Fibroblast of skin of left biceps (primary cell): ENCODE data around the gene ERCC1.

Experiments
- DNase-seq, 2 experiments: peaks; one replicate each; pipeline ENCODE4 v3.0.0-alpha.2; 2013; ENCODE audit warnings: low read depth in 2 of 2

ERCC1 gene

GRCh38 chr19:45423589-45424190 lies at the start of gene ERCC1:
TSS of gene ERCC1 (minus strand) at chr19:45423917. CDS start at chr19:45423374, 543 bp downstream.
- DNase-seq, result peak; percentile 86

GRCh38 chr19:45473367-45473681 lies 49.6 kb upstream of the ERCC1 start:
- no peak for DNase-seq

GRCh38 chr19:45472563-45473366 lies 49.0 kb upstream of the ERCC1 start:
- DNase-seq, result no peak

GRCh38 chr19:45471931-45472562 lies 48.3 kb upstream of the ERCC1 start:
- DNase-seq, result no peak

GRCh38 chr19:45471111-45471930 lies 47.6 kb upstream of the ERCC1 start:
- DNase-seq, result no peak

- DNase-seq, result no peak
Measured at GRCh38 chr19:45470762-45471081, 47.0 kb upstream of the ERCC1 start.

- DNase-seq, result no peak
Measured at GRCh38 chr19:45469945-45470761, 46.4 kb upstream of the ERCC1 start.

DNA sequence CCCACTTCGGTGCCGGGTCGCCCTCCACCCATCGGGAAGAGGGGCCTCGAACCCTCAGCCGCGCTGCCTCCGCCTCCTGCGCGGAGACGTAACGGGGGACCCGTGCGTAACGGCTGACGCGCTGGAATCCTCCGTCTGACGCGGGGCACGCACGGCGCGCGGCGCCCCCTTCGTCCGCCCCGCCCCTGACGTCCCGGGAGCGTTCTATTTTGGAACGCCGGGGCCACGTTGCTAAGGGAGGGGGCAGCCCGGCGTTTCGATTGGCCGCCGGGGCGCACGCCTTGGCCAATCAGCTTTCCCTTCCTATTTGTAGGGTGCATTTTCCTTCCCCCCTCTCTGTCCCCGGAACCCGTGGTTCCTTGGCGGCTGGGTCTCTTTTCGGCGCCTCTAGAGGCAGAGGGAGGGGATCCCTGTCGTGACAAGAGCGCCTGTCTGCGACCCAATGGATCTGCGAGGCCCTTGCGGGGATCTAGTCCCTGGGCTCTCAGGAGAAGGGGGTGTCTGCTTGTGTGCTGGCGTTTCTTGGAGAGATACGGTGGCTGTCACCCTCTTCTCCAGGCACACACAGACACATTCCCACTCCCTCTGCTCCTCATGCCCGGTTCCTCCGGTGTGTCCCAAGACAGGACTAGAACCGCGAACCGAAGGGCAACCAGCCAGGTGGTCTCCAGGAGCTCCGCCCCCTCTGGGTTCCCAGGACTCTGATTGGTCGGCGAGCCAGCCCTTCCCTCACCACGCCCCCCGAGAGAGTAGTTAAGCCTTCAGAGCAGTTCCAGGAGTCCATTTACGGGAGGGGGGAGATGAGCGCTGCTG lies 45.6 kb upstream of the ERCC1 start:
- peak; percentile 88 to 92 for DNase-seq

- no peak for DNase-seq
Measured at GRCh38 chr19:45468803-45469131, 45.0 kb upstream of the ERCC1 start.

GRCh38 chr19:45468159-45468651 lies 44.5 kb upstream of the ERCC1 start:
- DNase-seq, result no peak

- peak; percentile 88 for DNase-seq
Measured at GRCh38 chr19:45467456-45468158, 43.9 kb upstream of the ERCC1 start, which contains the start of gene FOSB. TSS of gene FOSB (plus strand) at chr19:45467996. CDS start at chr19:45468587, 591 bp downstream.

DNA sequence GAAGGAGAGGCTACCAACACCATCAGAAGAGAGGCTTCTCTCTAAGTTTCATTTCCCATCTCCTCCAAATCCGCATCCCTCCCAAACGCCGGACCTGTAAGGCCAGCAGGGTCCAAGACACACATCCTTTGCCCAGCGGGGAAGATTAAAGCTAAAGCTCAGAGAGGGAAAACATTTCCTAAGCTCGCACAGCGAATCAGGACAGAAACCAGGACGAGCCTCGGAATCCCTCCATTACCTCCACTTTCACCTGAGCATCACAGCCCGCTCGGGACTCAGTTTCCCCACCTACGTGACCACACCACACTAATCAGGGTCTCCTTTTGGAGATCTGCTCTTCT lies 43.4 kb upstream of the ERCC1 start:
- DNase-seq, result no peak

- DNase-seq, result no peak
Measured at GRCh38 chr19:45464852-45465441, 41.2 kb upstream of the ERCC1 start.

- DNase-seq, result no peak
Measured at GRCh38 chr19:45464274-45464673, 40.6 kb upstream of the ERCC1 start.

DNA sequence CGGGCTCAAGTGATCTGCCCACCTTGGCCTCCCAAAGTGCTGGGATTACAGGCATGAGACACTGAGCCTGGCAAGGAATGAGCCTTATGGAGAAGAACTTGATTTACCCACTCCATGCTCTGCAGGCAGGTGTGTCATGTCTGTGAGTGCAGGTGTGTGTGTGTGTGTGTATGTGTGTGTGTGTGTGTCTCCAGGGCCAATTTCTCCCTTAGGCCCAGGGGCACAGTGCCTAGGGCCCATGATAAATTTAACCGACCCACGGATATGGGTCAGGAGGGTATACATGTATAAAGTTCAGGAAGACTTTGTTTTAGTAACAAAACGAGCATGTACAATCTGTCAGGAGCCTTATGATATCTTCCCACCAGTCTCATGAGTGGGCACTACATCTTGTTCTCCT lies 39.5 kb upstream of the ERCC1 start:
- DNase-seq, result no peak

DNA sequence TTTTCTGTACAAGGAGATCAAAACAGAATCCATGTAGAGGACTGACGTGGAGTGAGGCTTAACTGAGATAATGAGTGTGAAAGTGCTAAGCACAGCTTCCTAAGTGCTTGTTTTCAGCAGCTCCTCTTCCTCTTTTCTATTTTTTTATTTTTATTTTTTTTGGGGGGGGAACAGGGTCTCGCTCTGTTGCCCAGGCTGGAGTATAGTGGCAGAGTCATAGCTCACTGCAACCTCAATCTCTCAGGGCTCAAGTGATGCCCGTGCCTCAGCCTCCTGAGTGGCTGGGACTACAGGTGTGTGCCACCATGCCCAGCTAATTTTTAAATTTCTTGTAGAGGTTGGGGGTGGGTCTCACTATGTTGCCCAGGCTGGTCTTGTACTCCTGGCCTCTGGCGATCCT lies 38.5 kb upstream of the ERCC1 start:
- no peak for DNase-seq

DNA sequence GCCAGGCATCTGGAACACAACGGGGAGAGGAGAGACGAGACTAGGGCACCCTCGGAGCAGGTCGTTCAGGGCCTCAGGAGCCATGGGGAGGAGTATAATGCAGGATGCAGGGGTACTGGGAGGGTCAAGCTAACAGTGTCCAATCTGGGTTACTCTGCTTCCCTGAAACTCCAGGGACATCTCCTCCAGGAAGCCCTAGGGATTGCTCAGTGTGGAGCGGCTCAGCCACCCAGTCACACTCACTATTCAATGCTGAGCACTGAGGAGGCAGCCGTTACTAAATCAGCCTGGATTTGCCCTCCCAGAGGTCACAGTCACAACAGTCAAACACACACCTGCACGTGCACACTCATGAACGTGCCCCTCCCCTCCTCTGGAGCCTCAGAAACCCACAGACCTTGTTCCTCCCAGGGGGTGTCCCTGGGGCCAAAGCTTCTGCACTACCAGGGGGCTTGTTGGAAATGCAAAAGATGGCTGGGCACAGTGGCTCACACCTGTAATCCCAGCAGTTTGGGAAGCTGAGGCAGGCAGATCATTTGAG lies 37.2 kb upstream of the ERCC1 start:
- DNase-seq, result no peak

DNA sequence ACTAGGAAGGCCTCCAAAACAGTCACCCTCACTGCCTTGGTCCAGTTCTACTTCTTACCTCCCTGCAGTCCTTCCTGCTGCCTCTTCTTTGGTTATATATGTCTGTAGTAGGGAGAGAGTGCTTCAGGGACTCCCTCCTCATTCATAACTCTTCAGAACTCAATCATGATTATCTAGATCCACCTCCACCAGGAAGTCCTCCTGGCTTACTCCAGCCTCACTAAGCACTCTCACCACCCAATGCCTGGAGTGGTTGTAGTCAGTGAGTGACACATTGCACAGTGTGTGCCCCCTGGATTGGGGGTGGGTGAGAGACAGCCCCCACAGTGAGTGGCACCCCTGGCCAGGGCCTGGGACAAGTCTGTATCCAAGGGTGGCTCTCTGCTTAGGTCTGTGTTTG lies 34.1 kb upstream of the ERCC1 start:
- DNase-seq, result no peak

DNA sequence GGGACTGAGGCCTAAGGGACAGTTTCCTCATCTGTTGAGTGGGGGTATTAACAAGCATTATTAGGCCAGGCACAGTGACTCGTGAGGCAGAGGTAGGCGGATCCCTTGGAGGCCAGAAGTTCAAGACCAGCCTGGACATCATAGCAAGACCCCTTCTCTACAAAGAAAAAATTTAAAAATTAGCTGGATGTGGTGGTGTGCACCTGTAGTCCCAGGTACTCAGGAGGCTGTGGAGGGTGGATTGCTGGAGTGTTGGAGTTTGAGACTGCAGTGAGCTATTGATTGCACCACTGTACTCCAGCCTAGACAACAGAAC lies 32.7 kb upstream of the ERCC1 start:
- DNase-seq, result no peak
